ENCODE measurements around the gene C11orf68.
A peak's percentile ranks its signal among the peaks of the same experiment; 100 is the strongest.
"Not testable (repeated sequence)": the region's sequence is repeated elsewhere in the genome, so short reads cannot be mapped to it uniquely, and the experiment has no call there.

Gene C11orf68

DNA sequence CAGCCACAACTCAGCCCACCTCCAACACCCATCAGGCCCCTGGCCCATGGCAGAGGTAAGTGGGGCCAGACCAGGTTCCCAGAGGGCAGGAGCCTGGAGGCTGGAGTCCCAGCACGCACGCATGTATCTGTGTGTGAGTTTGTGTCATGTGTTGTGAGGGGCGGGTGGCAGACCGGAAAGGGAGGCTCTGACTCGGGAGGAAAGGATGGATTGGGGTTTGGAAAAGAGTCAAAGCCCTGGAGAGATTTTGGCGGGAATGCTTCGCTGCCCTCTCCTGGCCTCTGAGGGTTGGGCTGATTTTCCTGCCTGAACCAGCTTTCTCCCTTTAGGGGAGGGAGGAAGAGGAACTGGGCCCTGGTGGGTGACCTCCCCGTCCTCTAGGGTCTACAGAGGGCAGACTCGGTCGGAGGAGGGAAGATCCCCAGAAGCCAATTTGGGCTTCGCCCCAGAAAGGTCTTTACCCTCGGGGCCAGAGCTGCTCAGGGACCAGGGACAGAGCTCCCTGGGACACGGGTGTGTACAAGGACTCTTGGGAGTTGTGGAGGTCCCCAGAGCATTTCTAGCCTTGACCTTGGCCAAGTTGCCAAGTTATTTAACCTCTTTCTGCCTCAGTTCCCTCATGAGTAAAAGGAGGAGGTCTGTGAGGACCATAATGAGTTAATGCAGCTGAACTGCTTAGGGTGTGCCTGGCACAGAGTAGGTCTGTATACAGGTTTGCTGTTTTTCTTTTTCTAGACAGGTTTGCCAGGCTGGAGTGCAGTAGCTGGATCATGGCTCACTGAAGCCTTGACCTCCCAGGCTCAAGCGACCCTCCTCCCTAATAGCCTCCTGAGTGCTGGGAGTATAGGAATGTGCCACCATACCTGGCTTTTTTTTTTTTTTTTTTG lies 6.9 kb downstream of the C11orf68 start:
- no peak for DNase-seq

DNA sequence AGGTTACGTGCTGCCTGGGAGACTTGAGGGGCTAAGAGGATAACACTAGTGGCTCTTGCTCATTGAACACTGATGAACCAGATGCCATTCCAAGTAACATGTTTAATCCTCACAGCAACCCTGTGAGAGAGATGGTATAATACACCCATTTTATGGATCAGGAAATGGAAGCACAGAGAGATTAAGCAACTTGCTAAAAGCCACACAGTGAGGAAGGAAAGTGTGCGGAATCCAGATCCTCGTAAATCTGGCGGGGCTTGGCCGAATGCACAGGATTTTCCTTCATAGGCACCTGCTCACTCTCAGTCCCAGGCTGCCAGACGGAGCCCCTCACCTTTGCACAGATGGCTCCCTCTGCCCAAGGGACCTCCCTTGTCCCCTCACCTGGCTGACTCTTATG lies 11.0 kb downstream of the C11orf68 start:
- no peak for DNase-seq

DNA sequence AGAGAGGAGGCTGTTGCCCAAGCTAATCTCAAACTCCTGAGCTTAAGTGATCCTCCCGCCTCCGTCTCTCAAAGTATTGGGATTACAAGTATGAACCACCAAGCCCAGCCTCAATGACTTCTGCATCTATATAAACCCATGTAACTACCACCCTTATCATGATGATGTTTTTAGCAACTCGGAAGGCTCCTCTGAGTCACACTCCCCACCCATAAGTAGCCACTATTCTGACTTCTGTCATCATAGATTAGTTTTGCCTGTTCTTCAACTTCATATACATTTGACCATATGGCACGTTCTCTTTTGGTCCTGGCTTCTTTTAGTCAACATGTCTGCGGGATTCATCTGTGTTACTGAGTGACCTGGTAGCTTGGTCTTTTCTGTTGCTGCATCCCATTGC lies 12.3 kb downstream of the C11orf68 start:
- DNase-seq, result no peak

DNA sequence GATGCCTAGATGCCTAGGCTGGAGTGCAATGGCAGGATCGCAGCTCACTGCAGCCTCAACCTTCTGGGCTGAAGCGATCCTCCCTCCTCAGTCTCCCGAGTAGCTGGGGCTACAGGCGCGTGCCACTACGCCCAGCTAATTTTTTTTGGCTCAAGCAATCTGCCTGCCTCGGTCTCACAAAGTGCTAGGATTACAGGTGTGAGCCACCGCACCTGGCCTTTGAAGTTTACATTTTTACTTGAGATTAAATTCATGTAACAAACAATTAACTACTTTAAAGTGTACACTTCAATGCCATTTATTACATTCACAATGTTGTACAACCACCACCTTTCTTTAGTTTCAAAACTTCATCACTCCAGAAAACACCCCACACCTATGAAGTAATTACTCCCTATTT lies 15.1 kb downstream of the C11orf68 start:
- no peak for DNase-seq

DNA sequence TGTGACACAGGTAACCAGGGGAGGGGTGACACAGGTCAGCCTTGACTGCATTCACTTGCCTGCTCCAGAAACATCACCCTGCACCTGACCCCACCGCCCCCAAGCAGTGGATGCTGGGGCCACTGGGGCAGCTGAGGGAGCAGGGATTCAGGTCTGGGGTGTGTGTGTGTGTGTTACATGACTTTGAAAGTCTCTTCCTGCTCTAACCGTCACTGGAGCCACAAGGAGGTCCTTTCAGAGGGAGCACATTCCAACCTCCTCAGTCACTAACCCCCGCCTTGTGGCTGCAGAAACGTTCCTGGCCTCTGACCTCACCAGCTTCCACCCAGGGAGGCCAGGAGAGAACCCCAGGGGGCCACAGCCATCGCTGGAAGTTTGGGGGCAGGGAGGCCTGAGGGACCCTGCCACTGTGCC lies 15.8 kb downstream of the C11orf68 start:
- no peak for DNase-seq

DNA sequence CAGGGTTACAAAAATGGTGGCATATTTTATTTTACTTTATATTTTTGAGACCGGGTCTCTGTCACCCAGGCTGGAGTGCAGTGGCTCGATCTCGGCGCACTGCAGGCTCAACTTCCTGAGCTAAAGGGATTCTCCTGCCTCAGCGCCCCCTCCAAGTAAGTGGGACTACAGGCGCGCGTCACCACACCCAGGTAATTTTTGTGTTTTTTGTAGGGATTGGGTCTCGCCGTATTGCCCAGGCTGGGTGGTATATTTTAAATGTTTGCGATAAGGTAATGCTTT lies 18.0 kb downstream of the C11orf68 start:
- no peak for DNase-seq

GRCh38 chr11:65900125-65900898 lies 18.6 kb downstream of the C11orf68 start, which contains the start of gene FOSL1:
FOSL1 (minus strand) TSS chr11:65900388; CDS start chr11:65900339, 49 bp downstream.
- peak; percentile 86 for DNase-seq

- peak; percentile 59 for DNase-seq
Measured at GRCh38 chr11:65899356-65900124, 19.3 kb downstream of the C11orf68 start.

DNA sequence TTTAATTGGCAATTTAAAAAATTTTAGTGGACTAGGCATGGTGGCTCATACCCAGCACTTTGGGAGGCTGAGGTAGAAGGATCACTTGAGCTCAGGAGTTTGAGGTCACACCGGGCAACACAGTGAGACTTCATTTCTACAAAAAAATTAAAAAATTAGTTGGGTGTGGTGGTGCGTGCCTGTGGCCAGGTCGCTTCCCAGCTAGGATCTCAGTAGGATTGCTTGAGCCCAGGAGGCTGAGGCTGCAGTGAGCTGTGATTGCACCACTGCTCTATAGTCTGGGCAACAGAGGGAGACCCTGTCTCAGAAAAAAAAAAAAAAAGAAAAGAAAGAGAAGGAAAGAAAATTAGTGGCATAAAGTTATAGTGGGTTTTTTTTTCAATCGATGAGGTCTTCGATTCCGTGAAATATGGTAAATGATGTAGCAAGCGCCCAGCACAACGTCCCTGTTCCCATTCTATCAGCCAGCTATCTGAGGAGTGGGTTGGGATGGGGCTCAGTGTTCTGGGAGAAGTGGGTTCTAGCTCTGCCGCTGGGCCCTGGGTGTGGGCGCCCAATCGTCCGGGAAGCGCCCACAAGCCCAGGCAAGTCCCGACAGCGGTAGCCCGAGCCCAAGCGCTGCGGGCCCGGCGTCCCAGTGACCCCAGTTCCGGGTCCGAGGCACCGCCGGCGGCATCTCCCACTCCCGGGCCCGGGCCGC lies 20.1 kb downstream of the C11orf68 start:
- DNase-seq, result no peak

GRCh38 chr11:65897020-65897471 lies 21.8 kb downstream of the C11orf68 start:
- DNase-seq, result no peak

GRCh38 chr11:65896034-65896999 lies 22.5 kb downstream of the C11orf68 start:
- no peak for DNase-seq

DNA sequence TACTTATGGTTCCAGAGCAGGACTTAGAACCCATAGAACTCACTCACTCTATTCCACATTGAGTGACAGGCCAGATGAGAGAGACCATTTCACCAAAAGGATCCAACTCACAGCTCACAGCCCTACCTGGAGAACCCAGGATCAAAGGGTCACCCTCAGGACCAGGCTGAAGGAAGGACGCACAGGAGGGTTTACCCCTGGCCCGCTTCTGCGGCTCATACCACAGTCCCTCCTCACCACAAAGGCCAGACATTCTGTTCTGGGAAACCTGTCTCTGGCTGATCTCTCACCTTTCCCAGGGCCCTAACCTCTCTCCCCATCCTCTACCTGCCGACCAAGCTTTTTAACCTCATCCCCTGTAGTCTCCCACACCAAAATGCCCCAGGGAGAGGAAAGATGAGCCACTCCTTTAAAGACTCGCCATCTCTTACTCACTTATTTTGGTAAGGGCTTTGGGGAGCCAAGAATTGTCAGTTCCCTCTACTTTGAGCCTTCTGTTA lies 23.3 kb downstream of the C11orf68 start:
- no peak for DNase-seq

- DNase-seq, result peak; percentile 43
Measured at GRCh38 chr11:65894034-65894591, 24.7 kb downstream of the C11orf68 start.

- no peak for DNase-seq
Measured at GRCh38 chr11:65892661-65893317, 26.1 kb downstream of the C11orf68 start.

DNA sequence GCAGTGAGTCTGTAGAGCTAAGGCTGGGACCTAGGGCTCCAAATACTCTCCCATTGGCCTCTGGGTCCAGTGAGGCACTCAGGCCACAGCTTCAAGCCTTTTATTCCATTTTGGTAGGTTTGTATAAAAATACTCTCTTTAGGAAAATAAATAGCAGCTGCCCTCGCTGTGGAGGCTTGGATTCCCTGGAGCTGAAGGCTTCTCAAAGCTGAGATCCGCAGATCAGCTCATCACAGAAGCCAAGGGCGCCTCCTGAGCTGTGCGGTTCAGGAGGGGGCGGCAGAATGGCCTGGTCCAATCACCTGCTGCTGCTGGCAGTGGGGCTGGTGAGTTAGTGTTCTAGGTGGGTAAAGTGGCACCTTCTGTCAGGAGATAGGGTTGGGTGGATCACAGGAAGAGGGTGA lies 26.7 kb downstream of the C11orf68 start:
- not testable (repeated sequence) for DNase-seq

DNA sequence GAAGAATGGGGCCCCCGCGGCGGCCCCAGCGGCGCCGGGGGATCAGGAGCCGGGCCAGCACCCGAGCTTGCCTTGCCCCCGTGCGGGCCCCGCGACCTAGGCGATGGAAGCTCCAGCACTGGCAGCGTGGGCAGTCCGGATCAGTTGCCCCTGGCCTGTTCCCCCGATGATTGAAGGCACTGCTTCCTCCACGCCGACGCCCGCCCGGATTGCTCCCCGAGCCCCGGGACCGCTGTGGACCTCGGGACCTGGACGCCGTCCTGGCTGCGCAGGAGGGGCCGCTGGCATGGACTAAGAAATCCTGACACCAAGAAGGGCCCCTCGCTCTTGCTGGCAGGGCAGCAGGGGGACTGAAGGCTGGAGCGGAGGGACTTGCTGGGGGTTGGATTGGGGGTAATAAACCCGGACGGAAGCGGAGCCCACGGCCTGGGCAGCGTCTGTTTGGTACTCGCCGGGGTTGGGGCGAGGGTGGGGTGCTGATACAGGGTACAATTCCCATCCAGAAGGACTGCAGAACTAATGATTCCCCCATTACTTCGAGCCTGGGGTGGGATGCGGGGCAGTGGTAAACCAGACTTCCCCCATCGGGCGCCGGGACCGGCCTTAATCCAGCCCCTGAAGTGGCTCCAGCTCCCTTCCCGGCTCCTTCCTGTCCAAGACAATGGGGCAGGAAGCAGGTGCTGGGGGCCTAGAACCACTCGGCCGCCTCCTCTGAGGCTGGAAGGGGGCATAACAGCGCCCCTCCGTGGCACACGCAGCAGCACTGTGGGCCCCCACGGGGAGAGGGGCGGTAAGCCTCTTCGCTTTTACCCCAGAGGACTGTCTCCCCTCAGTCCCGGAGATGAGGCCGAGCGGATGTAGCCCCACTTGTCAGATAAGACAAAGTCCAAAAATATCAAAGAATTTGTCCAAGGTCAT lies 27.4 kb downstream of the C11orf68 start:
- no peak for DNase-seq

DNA sequence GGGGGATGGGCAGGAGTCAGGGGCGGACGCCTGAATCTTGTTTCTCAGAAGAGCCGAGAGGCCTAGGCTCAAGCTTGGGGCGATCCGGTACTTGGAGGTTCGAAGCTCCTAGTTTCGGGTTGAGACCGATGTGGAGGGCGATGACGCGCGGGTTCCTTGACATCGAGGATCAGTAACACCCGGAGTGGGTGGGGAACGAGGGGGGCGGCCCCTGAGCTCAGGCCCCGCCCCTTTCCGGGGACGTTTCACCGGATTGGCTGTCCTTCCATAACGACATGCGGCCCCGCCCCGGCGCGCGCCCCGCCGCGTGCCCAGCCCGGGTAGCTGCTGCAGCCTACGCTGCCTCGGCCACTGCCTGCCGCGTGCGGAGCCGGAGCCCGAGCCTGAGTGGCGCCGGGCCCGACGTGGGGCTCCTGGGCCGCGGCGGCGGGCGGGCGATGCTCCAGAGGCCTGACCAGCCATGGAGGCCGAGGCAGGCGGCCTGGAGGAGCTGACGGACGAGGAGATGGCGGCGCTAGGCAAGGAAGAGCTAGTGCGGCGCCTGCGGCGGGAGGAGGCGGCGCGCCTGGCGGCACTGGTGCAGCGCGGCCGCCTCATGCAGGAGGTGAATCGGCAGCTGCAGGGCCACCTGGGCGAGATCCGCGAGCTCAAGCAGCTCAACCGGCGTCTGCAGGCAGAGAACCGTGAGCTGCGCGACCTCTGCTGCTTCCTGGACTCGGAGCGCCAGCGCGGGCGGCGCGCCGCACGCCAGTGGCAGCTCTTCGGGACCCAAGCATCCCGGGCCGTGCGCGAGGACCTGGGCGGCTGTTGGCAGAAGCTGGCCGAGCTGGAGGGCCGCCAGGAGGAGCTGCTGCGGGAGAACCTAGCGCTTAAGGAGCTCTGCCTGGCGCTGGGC lies 28.3 kb downstream of the C11orf68 start, which contains the start of gene CCDC85B:
CCDC85B (plus strand) TSS at position 350 of the 895 bp plus-strand sequence; CDS start at position 461, 111 bp downstream.
- DNase-seq, result peak; percentile 99
